ENCODE measurements around the gene DMTF1.
"Not testable (repeated sequence)": the region's sequence is repeated elsewhere in the genome, so short reads cannot be mapped to it uniquely, and the experiment has no call there.

DMTF1 gene, protein sequence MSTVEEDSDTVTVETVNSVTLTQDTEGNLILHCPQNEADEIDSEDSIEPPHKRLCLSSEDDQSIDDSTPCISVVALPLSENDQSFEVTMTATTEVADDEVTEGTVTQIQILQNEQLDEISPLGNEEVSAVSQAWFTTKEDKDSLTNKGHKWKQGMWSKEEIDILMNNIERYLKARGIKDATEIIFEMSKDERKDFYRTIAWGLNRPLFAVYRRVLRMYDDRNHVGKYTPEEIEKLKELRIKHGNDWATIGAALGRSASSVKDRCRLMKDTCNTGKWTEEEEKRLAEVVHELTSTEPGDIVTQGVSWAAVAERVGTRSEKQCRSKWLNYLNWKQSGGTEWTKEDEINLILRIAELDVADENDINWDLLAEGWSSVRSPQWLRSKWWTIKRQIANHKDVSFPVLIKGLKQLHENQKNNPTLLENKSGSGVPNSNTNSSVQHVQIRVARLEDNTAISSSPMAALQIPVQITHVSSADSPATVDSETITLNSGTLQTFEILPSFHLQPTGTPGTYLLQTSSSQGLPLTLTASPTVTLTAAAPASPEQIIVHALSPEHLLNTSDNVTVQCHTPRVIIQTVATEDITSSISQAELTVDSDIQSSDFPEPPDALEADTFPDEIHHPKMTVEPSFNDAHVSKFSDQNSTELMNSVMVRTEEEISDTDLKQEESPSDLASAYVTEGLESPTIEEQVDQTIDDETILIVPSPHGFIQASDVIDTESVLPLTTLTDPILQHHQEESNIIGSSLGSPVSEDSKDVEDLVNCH

DNA sequence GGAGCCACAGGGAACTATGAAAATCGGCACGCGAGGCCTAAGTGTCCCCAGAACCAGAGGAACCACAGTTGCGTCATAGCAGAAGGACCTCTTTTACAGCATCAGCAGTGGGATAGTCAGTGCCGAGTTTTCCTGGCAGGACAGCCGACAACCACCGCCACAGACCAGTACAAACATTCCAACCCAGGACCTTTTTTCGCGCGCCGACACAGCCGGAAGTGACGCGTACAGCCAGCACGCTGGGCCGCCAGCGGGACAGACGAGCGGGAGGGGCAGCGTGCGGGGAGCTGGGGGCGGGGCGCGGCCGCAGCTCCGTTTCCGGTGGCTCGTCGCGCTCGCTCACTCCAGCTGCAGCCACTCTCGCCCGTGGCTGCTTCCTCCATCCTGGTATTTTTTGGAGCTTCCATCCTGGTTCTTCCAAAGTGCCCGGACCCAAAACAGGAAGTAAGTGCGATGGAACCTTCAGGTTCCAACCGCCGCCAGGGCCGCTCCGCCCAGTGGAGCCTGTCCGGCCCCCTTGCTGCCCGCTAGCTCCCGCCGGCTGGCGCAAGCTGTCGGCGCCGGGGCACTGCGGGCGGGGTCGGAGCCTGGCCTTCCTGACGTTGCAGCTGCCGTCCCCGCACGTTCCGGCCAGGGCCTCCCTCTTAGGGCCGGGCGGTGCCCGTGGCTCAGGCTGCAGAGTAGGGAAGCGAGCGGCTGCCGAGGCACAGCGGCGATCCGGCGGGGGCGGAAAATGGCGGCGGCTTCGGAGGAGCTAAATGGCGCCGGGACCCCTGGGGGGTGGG lies at the start of gene DMTF1:
Gene DMTF1, plus strand, starts transcription at position 342 of the 785 bp plus-strand sequence. CDS start 12,489 bp downstream, outside the sequence.
- peak; percentile 100 for DNase-seq (ENCODE audit: low spot score)

DNA sequence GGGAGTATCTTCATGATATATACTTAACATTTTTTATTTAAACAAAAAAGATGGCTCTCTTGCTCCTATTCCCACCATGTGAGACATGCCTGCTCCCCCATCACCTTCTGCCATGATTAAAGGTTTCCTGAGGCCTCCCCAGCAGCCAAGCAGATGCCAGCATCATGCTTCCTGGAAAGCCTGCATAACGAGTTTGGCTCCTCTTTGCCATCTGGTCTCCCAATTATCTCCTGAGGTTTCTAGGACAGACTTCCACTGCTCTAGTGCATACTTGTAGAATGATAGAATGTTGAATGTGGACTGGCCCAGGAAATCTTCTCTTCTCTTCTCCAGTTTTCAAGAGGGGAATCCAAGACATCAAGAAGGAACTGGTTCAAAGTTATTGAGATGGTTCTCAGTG lies 46.9 kb upstream of the DMTF1 start:
- no peak for DNase-seq (ENCODE audit: low spot score)

DNA sequence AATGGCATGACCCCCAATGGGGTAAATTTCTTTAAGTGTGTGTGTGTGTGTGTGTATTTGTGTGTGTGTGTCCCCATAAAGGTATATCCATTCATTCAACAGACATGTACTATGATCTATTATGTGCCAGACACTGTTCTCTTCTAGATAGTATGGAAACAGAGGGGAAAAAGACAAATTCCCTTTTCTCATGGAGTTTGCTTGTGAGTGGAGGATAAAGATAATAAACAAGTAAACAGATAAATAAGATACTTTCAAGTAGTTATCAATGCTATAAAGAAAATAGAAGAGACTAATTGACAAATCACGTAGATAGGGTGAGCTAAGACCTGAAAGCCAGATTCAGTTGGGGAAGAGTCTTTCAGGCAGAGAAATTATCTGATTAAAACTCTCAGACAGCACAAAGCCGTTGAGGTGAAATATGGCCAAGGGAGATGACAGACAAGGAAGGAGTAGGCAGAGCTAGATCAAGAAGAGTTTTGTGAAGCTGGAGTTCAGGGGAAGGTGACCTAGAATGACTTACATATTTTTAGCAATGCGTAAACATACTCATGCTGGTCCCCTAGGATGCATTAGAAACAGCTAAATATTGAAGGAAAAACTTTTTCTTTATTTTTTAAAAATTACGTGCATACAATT lies 45.2 kb upstream of the DMTF1 start:
- DNase-seq (ENCODE audit: low spot score): no peak

DNA sequence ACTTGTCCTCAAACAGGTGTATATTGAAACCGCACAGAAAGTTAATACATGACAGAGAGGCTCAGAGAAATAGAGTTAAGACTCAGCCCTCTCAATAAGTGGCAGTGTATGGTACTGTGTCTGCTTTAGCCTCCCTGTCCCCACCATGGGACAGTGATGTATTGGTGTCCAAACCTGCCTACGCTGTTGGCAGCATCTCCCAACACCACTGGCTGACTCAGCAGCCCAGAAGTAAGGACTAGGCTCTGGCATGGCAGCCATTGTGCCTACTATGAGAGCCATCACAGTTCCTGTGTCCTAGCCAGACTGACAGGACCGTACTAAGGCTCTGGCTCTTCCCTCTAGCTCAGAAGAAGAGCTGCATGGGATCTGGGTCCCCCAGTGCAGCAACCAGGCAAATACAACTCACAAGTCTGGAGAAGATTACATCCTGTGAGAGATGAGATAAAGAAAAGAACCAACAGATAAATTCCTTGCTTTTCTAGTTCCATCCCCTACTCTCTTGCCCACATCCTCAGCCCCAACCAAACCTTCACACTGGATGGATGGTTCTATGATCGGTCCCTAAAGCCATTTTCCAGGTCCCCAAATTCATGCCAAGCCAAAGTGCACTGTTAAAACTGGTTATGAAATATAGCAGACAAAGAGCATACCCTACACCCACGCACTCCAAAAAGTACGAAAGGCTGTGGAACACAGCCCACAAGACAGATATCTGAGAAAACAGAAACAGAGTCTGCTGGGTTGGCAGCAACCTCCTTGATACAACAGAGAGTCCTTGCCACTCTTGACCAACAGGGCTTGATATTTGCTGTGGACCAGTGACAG lies 44.1 kb upstream of the DMTF1 start:
- no peak for DNase-seq (ENCODE audit: low spot score)

DNA sequence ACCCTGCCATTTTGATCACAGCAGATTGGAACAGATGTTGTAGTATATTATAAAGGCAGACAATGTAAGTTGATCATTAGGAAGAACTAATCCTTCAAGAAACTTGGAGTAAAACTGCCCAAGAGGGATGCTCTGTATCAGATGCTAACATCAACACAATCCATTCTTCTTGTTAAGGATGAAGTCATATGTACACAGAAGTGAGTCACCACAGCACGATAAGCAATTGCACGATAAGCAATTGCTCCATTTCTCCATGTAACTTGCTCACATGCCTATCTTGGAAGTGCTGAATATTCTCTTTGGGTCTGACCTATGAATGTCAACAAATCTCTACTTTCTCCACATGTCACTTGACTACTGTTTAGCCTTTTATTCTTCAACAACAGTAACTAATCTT lies 41.5 kb upstream of the DMTF1 start:
- no peak for DNase-seq (ENCODE audit: low spot score)

DNA sequence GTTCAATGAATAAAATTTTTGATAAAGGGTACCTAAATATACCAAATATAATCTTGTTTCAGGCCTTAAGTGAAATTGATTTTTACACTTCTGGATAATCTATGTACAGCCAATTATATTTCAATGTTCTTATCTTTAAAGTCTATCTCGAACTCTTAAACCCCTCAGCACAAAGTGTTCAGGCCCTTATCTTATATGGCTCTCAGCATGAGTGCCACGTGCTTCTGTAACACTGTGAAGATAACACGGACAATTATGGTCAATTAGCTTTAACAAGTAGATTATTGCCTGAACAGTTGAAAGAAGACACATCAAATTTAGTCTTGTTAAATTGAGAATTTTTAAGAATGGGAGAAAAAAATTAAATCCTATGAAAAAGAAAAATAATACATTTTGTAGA lies 40.4 kb upstream of the DMTF1 start:
- no peak for DNase-seq (ENCODE audit: low spot score)

DNA sequence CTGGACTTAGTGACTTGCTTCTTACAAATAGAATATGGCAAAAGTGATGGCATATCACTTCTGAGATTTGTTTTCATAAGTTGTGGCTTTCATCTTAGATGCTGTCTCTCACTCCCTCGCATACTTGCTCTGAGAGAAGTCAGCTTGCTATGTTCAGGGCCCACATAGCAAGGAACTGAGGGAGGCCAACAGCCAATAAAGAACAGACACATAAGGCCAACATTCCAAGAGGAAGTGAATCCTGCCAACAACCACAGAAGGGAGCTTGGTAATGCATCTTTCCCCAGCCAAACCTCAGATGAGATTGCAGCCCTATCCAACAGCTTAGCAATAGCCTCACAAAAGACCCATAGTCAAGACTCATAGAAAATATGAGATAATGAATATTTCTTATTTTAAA lies 39.2 kb upstream of the DMTF1 start:
- no peak for DNase-seq (ENCODE audit: low spot score)

DNA sequence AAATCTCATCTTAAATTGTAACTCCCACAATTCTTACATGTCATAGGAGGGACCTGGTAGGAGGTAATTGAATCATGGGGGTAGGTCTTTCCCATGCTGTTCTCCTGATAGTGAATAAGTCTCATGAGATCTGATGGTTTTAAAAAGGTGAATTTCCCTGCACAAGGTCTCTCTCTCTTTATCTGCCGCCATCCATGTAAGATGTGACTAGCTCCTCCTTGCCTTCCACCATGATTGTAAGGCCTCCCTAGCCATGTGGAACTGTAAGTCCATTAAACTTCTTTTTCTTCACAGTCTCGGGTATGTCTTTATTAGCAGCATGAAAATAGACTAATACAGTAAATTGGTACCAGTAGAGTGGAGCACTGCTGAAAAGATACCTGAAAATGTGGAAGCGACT lies 38.3 kb upstream of the DMTF1 start:
- DNase-seq (ENCODE audit: low spot score): not testable (repeated sequence)

DNA sequence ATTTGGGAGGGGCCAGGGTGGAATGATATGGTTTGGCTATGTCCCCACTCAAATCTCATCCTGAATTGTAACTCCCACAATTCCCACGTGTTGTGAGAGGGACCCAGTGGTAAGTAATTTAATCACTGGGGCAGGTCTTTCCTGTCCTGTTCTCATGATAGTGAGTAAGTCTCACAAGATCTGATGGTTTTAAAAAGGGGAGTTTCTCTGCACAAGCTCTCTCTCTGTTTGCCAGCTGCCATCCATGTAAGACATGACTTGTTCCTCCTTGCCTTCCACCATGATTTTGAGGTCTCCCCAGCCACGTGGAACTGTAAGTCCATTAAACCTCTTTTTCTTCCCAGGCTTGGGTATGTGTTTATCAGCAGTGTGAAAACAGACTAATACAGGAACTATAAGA lies 36.5 kb upstream of the DMTF1 start:
- DNase-seq (ENCODE audit: low spot score): not testable (repeated sequence)

DNA sequence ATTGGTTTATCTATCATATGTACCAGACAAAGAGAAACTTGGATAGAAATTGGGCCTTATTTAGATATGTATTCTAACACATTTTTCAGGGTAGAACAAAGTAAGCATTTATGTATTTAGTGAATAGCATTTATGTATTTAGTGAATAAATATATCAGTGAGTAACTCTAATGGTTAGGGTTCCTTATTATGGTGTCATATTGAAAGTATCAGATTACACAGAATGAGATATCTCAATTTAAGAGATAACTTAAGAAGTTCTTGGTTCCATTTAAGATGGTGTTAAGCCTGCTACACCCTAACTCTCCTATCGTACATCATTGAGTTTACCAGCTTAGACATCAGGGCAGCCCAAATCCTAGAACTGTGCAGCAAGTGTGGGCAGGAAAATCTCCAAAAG lies 35.9 kb upstream of the DMTF1 start:
- DNase-seq (ENCODE audit: low spot score): no peak

DNA sequence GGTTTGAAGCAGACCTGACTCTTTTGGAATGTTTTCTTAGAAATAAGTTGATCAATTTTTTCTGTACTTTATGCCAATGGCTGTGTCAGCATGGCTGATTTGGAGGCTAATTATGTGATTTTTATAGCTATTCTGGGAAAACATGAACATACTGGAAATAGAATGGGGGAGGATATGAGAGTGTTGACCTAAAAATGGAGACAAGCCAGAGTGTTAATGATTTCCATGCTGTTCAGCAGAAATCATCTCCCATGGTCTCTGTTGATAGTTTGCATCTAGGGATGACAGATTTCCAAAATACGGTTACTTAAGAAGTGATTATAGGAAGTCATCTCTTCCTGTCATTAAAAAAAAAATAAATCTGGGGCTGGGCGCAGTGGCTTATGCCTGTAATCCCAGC lies 32.7 kb upstream of the DMTF1 start:
- no peak for DNase-seq (ENCODE audit: low spot score)

DNA sequence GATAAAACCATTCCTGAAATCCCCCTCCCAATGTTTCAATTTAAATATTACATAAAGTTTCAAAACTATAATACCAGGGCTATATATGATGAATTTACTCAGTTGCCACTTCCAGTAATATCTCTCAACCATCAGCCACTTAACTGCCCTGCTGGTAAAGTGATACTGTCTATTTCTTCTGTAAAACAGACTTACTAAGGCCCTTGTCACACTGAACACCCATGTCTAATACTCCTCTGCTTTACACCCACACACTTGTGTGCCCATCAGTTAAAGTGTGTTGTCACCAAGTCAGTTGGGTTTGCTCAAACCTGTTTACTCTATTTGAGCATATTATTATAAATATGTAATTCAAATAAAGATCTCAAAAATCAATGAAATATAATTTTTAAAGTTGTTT lies 29.1 kb upstream of the DMTF1 start:
- no peak for DNase-seq (ENCODE audit: low spot score)

DNA sequence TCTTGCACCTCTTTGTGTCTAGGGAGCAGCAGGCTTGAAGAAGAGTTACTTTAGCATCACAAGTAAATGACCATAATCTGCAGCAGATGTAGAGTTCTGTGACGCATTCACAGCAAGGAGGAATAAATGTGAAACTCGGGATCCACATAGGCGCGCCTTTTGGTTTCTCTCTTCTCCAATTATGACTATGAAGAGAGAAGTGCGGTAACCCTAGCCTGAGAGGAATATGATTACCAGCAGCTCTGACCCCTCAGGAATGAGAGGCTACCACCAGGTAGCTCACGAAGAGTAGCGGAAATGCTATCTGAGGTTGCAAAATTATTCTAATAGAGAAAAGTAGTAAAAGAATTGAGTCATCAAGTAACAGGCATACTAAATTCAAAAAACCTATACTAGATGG lies 25.2 kb upstream of the DMTF1 start:
- DNase-seq (ENCODE audit: low spot score): no peak

DNA sequence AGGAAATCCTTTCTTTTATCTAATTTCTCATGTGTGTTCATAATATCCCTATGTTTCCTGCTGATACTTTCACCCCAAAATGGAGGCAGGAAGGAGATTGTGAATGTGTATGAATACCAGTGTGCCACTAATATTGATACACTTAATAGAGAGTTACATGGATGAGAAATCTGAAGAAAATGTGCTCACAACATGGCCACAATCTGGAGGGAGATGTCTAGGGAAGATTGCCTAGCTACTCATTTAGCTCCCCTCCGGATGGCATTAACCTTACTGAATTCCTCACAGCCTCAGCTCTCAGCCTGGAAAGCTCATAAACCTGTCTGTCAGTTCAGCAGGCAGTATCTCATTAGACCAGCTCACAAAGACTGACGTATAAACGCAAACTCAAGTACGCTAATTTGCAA lies 23.4 kb upstream of the DMTF1 start:
- DNase-seq (ENCODE audit: low spot score): no peak

DNA sequence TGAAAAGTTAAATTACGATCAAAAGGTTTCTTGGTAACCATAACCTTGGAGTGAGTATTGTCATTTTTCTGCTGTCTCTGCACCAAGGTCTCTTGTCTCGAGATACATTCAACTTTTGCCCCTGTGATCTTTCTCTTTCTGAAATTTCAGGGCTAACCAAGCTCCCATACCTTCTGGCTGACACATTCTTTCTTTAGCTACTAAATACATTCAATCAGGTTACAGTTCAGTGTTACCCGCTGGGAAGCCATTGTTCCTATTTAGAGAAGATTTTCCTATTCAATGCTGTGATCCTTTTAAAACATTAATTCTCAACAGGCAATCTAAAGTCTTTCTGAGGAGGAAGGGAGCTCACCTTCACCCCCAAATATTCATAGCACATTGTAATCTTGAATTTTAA lies 22.9 kb upstream of the DMTF1 start:
- DNase-seq (ENCODE audit: low spot score): no peak

DNA sequence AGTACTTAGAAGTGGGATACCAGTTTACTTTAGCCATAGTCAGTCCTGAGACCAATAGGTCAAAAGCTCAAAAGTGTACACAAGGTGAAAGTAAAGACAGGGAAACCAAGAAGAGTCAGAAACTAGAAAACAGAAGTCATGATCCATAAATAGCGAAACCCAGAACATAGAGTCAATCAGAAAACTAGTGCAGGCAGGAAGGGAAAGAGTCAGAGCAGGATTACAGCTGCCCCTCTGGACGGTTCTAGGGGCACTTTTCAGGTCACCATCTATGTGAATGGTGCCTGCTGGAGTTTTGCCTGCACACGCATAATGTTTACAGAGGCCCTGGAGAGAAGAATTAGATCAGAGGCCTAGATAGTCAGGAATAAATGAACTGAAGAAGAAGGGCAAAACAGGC lies 22.4 kb upstream of the DMTF1 start:
- no peak for DNase-seq (ENCODE audit: low spot score)

DNA sequence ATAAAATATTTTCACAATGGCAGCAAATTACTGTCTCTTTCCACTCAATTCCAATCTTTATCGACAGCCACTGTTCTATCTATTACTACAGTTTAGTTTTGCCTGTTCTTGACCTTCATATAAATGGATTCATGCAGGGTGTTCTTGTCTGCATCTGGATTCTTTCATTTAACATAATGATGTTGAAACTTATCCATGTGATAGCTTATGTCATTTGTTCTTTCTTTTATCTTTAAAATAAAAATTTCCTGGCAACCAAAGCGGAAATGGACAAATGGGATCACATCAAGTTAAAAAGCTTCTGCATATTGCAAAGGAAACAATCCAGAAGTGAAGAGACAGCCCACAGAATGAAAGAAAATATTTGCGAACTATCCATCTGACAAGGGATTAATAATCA lies 20.5 kb upstream of the DMTF1 start:
- DNase-seq (ENCODE audit: low spot score): no peak

DNA sequence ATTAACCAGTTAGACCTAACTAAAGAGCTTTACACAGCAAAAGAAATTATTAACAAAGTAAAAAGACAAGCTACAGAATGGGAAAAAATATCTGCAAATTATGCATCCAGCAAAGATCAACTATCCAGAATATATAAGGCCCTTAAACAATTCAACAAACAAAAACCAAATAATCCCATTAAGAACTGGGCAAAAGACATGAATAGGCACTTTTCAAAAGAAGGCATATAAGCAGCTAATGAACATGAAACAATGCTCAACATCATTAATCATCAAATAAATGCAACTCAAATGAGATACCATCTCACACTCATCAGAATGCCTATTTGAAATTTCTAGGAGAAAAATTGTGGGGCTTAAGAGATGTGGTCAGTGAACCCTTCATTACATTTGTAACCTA lies 15.0 kb upstream of the DMTF1 start:
- DNase-seq (ENCODE audit: low spot score): no peak

DNA sequence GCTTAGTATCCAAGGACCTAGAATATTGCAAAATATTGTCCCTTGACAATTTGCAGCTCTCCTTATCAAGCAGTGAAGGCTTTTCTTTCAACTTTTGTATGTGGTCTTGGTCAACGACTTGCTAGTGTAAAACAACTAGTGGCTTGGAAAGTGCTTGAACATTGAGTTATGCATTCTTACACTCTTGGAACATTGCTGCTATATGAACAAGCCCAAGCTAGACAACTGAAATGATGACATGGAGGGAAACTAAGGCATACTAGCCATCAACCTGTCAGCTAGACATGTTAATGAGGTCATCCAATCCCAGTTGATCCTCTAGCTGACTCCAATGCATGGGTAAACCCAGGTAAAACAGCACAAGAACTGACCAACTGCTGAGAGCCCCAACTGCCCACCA lies 12.7 kb upstream of the DMTF1 start:
- DNase-seq (ENCODE audit: low spot score): no peak

DNA sequence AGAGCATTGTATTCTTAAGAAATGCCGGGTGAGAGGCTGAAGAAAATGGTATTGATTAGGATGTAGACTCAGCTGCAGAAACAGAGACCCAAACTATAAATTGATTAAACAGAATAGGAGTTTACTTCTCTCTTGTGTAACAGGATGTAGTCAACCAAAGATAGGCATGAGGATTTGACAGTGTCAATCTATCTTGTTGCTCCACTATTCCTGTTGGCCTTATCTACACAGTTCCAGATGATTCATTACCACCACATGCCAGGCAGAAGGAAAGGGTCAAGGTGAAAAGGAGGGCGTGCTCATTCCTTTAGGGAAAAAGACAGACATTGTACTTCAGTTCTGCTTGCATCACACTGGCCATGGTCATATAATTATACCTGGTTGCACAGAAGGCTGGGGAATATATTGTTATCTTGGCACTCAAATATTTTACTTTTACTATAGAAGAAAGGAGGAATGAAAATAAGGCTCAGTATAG lies 11.9 kb upstream of the DMTF1 start:
- no peak for DNase-seq (ENCODE audit: low spot score)

DNA sequence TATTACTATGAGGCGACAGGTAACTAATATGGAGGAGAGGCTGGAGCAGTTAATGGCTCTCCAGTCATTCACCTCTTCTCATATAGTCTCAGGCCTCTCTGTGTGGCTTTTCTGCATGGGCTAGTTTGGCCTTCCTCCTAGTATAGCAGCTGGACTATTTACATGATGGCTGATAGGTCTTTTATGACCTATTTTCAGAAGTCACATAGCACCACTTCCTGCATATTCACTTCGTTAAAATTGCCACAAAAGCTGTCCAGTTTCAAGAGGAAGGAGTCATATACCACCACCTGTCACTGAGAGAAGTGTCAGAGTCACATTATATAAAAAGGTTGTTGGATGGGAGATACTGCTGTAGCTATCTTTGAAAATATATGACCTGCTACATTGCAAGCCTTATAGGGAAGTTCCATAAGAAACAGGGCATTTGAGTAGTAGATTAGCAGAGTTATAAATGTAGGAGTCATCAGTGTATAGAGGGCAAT lies 8.0 kb upstream of the DMTF1 start:
- DNase-seq (ENCODE audit: low spot score): no peak
